NCI-H2196 treated with DMSO at 0.1 percent for 48 hours (cell line): ENCODE data around the gene ARPC2.

ENCODE experiments used
- DNase-seq: peaks from one replicate; lab custom pipeline; 2025; ENCODE audit not compliant: unreplicated experiment; lab: John Stamatoyannopoulos, UW

Gene ARPC2

DNA sequence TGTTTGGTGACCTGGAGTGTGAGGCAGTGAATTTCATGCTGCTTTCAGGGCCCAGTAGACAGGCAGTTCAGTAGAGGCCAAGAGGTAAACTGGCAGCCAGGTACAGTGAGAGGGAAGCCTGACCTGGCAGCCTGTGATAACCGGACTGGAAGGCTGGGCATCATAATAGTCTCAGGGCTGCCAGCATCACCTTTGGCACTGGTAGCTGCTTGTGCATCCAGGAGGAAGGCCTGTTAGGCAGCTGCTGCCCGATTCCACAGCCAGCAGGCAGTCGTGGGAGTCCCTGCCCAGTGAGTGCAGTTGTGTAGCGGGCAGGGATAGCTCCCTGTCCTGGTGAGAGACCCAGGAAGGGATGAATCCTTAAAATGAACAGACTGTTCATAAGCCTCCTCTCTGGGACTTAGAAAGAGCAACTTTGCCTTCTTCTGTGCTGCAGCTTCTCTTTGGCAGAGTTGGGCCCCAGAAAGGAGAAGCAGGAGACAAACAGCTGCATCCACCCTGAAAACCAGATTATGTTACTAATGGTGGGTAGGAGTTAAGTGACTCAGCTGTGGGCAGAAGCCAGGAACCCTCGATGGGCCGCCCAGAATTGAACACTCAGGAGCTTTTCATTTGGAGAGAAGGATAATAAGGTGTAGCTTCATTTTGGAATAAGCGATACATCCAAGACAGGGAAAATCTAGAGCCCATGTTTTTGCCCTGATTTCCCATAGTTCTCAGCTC is 35.7 kb downstream of the ARPC2 start:
- no peak for DNase-seq

- DNase-seq = no peak
Observed at GRCh38 chr2:218253232-218253625, 36.2 kb downstream of the ARPC2 start.

GRCh38 chr2:218255446-218255845 is 38.5 kb downstream of the ARPC2 start:
- DNase-seq = no peak

DNA sequence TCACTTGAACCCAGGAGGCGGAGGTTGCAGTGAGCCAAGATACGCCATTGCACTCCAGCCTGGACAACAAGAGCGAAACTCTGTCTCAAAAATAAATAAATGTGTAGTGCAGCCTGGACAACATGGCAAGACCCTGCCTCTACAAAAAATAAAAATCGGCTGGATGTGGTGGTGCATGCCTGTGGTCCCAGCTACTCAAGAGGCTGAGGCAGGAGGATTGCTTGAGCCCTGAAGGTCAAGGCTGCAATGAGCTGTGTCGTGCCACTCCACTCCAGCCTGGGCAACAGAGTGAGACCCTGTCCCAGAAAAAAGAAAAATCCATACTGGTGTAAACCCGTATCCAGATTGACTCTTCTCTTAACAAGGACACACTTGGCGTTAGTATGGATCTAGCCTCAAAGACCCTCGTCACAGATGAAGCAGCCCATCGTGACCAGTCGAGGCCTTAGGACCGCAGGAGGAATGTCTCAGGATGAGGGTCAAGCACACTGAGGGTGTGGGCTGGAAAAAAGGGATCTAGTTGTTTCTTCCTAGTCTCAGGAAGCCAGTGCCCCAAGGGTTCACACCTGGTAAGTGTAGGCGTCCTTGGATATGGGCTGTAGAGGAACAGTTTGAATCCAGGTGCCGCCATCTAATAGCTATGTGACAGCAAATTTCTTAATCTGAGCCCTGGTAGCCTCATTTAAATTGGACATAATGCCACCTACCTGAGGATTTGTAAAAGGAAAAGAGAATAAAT is 39.8 kb downstream of the ARPC2 start:
- no peak for DNase-seq

GRCh38 chr2:218257390-218257981 is 40.5 kb downstream of the ARPC2 start:
- DNase-seq = no peak

GRCh38 chr2:218259099-218259961 is 42.3 kb downstream of the ARPC2 start:
- DNase-seq = no peak

DNA sequence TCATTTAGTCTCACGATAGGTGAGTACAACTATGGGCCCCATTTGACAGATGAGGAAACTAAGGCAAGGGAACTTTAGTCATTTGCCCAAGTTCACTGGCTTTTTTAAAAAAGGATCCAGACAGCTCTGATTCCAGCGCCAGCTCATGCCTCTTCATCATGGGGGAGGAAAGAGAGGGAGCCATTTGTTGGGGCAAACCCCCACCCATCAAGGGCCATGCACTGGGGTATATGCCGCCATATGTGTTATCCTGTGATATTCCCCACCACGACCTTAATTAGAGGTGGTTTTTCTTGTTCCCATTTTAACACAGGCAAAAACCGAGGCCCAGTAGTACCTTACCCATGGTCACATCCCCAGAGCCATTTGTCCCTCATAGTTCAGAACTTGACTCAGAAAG is 43.2 kb downstream of the ARPC2 start:
- no peak for DNase-seq

DNA sequence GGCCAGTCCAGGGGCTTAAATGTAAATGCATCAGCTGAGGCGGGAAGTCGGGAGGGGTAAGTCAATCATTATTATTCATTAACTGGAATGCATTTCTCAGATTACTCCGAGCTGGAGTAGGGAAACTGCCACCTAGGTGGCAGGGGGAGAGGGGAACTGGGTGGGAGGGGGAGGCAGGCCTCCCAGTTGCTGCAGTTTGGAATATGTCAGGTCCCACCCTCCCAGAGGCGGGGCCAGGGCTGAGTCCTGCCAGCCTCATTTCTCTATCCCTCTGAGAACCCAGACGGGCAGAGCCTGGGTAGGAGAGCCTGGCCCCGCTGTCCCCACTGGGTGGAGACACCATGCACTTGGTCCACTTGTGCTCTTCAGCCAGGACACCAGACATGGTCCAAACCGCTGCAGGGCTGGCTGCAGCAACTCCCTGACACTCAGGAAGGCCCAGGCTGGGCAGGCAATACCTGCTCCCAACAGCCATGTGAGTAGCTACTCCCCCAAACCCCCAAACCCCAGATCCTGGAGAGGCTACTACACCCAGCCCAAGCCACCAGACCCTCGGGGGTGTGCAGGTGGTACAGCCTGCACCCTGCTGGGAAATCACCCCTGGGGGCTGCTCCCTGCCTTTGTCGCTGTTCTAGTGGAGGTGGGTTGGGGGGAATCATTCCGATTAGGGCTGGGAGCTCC is 43.9 kb downstream of the ARPC2 start, which contains the start of gene GPBAR1:
Gene GPBAR1, plus strand, starts transcription at position 274 of the 681 bp plus-strand sequence. CDS start 1,710 bp downstream, outside the sequence.
- no peak for DNase-seq

GRCh38 chr2:218261423-218262236 is 44.6 kb downstream of the ARPC2 start:
- no peak for DNase-seq

DNA sequence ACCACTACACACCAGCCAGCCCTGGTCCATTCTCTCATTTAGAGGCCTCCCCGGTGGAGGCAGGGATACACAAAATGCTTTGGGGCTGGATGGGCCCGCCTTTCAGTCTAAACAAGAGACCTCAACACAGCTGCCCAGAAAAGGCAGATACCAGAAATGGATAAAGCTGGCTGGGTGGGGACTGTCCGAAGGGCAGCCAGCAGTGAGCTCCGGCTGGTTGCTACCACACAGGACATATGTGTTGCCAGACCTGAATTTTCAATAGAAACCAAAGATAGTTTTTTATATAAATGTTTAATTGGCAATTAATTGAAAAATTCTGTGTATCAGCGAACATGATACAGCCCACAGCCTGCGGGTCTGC is 45.2 kb downstream of the ARPC2 start:
- DNase-seq = no peak

- no peak for DNase-seq
Observed at GRCh38 chr2:218262631-218263586, 45.9 kb downstream of the ARPC2 start.

- no peak for DNase-seq
Observed at GRCh38 chr2:218263817-218264641, 47.0 kb downstream of the ARPC2 start.

DNA sequence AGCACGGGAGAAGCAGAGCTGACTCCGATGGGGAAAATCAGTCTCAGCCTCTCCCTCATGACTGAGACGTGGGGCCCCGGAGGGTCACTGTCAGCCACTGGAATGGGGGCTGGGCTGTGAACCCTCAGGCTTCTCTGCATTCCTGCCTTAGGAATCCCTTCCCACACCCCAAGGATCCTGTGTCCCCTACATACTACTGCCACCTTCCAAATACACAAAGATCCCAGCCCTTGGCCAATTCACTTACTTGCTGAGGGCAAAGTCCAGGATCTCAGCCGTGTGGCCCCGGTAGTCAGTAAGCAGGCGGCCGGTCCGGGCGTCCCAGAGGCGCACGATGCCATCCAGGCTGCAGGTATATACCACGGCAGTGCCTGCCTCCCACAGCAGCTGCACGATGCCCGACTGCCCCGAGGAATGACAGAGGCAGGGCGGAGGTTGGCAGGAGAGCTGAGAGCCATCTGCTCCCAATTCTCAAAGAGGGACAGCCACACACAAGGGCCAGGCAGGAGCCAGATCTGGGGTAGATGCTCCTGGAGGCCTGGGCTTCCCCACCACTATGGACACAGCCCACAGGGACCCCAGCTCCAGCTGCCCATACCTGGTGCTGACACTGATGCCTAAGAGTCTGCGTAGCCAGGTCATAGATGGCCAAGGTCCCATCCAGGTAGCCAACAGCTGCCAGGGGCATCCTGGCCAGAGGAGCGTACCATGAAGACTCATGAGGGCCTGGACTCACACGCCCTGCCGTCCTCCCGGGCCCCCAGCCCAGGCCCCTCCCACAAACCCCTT is 48.0 kb downstream of the ARPC2 start:
- no peak for DNase-seq

DNA sequence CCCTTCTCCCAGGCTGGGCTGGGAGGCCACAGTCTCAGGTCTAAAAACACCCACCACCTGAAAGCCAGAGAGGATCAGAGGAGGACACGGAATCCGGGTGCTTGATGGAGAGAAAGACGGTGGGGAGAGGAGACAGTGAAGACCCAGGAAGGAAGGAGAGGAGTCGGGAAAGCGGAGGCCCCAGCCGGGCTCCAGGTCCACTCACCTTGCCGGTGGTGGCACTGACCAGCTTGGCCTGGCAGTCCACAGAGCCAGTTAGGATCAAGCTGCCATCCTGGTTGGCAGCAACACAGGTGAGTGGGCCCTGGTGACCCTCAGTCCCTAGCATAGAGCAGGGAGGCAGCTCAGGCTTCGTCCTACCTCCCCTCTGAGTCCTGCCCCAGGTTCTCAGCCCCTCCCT is 48.6 kb downstream of the ARPC2 start:
- no peak for DNase-seq

DNA sequence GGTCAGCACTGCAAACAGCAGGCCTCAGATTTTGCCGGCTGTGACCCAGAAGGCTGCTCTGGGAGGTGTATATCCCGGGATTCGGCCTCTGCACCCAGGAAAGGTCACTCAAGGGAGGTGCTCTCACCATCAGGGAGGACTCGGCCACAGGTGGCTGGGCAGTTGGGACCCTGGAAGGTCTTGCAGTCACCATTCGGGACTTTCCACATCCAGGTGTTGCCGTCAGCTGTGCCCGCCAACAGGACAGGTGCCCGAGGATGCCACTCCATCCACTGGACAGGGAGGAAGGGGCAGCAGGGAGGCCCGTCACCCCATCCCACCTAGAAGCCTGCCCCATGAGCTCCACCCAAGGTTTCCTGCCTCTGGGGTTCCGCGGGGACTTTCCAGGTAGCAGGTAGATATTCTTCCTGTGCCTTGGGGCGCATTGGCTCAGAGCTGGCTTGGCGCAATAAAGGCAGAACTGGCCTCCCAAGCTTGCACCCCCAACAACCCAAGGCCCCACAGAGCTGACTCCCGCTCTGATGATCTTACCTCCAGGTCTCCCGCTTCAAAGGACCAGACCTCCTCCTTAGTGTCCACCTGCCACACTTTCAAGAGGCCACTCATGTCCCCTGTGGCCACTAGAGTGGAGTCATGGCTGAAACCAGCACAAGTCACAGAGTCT is 49.5 kb downstream of the ARPC2 start:
- no peak for DNase-seq

GRCh38 chr2:218267259-218267658 is 50.3 kb downstream of the ARPC2 start:
- DNase-seq = no peak
